Measurements from ENCODE around the gene POLR1G. TPM values are rescaled to one million over a fixed set of nuclear protein-coding genes. Genes with fewer than 3 reads are reported as not detected.

POLR1G gene
- total RNA-seq, 1 experiment from 2014 or later = 25.9 TPM

- TF ChIP-seq EZH2 (IDR thresholded peaks at IDR 0.05; ENCODE audit: low read length, unreplicated experiment) (no peak), EZH2phosphoT487 (IDR thresholded peaks at IDR 0.05; ENCODE audit: borderline replicate concordance, low read length) (no peak), CTCF (conservative IDR thresholded peaks at IDR 0.05; ENCODE audit: low read depth, low read length) (peak; percentile 86)
- Histone ChIP-seq H3K9me2 (replicated peaks; ENCODE audit: low read length) (no peaks in the 10 kb centered on the region), H3K36me3 (ENCODE audit: low read depth, low read length) (no peaks in the 10 kb centered on the region), H3F3A (ENCODE audit: low read length, unreplicated experiment) (no peaks in the 10 kb centered on the region), H3K27ac (ENCODE audit: low read length) (peak overlapping the region; percentile 20; the same call in 1 of the 2 replicates), H4K20me1 (ENCODE audit: low read length) (no peaks in the 10 kb centered on the region), H3K4me1 (ENCODE audit: insufficient read depth, low read length) (peaks cover 14% of the 10 kb centered on the region), H3K9ac (ENCODE audit: low read length) (peak overlapping the region; percentile 76), H3K9me3 (ENCODE audit: low read length) (no peaks in the 10 kb centered on the region), H3K27me3 (ENCODE audit: low read length) (no peaks in the 10 kb centered on the region), H3K4me3 (ENCODE audit: low read length) (peak overlapping the region; percentile 76), H3K4me2 (ENCODE audit: low read length) (peak overlapping the region; percentile 78), H3K79me2 (ENCODE audit: low read length) (no peaks in the 10 kb centered on the region), H2AFZ (ENCODE audit: low read length) (peak overlapping the region; percentile 69; the same call in 1 of the 2 replicates)
- DNase-seq (peak; percentile 66), ATAC-seq (peak; percentile 25)
- CTCF ChIA-PET = interaction anchor here (0.6 to 1.3 kb wide), 3 partner anchors 39 to 299 kb away, joined by 3 to 60 read pairs (median 13); no protein-coding TSS in a partner anchor
- POLR2A ChIA-PET (ENCODE audit: unreplicated experiment) = interaction anchor here (0.6 kb wide), 1 partner anchor 16 kb away, joined by 3 read pairs; no protein-coding TSS in a partner anchor
- BruUV-seq (replicated peaks) = no TSS peak
- intact Hi-C loops (cut with micrococcal nuclease) = loop anchor here (1.0 kb wide), 1 partner anchor 39 kb away; no protein-coding TSS in a partner anchor
These were observed 33.3 kb downstream of the POLR1G start for GRCh38 chr19:45439569-45440258.

- no TSS peak for BruUV-seq (replicated peaks)
- intact Hi-C loops (cut with micrococcal nuclease) = no loop called here
- ChIA-PET POLR2A (ENCODE audit: unreplicated experiment) (interaction anchor here (0.5 to 0.6 kb wide), 2 partner anchors 229 to 274 kb away, joined by 4 to 8 read pairs; no protein-coding TSS in a partner anchor), CTCF (interaction anchor here (1.3 to 1.5 kb wide), 3 partner anchors 38 to 45 kb away, joined by 11 to 60 read pairs (median 13); no protein-coding TSS in a partner anchor)
- peak overlapping the region; percentile 76 for H3K4me3 ChIP-seq (ENCODE audit: low read length)
- H3K79me2 ChIP-seq (ENCODE audit: low read length) = no peaks in the 10 kb centered on the region
- peaks cover 14% of the 10 kb centered on the region for H3K4me1 ChIP-seq (ENCODE audit: insufficient read depth, low read length)
- H3F3A ChIP-seq (ENCODE audit: low read length, unreplicated experiment) = no peaks in the 10 kb centered on the region
- H4K20me1 ChIP-seq (ENCODE audit: low read length) = no peaks in the 10 kb centered on the region
- peak overlapping the region; percentile 20; the same call in 1 of the 2 replicates for H3K27ac ChIP-seq (ENCODE audit: low read length)
- H3K27me3 ChIP-seq (ENCODE audit: low read length) = no peaks in the 10 kb centered on the region
- peak overlapping the region; percentile 69; the same call in 1 of the 2 replicates for H2AFZ ChIP-seq (ENCODE audit: low read length)
- DNase-seq (no peak), ATAC-seq (no peak)
- H3K36me3 ChIP-seq (ENCODE audit: low read depth, low read length) = no peaks in the 10 kb centered on the region
- H3K9ac ChIP-seq (ENCODE audit: low read length) = peak overlapping the region; percentile 76
- H3K9me3 ChIP-seq (ENCODE audit: low read length) = no peaks in the 10 kb centered on the region
- TF ChIP-seq EZH2 (IDR thresholded peaks at IDR 0.05; ENCODE audit: low read length, unreplicated experiment) (no peak), CTCF (conservative IDR thresholded peaks at IDR 0.05; ENCODE audit: low read depth, low read length) (no peak), EZH2phosphoT487 (IDR thresholded peaks at IDR 0.05; ENCODE audit: borderline replicate concordance, low read length) (no peak)
- H3K4me2 ChIP-seq (ENCODE audit: low read length) = peak overlapping the region; percentile 78
- H3K9me2 ChIP-seq (replicated peaks; ENCODE audit: low read length) = no peaks in the 10 kb centered on the region
These were observed 33.8 kb downstream of the POLR1G start for GRCh38 chr19:45440259-45440638.
